Colonic mucosa (tissue), 4 donors: ENCODE data around the gene HDAC2. TPM values are rescaled to one million over a fixed set of nuclear protein-coding genes. Genes with fewer than 3 reads are reported as not detected.
"Not testable (repeated sequence)": the region's sequence is repeated elsewhere in the genome, so short reads cannot be mapped to it uniquely, and the experiment has no call there.

Experiments used
- DNase-seq: peaks from one replicate; pipeline ENCODE4 v3.0.0-alpha.2; 2020
- H3K27ac ChIP-seq: fragments of 200-600 bp; one replicate; pipeline ENCODE4 v1.8.0; 2021
- H3K27me3 ChIP-seq: fragments of 200-600 bp; one replicate; pipeline ENCODE4 v1.8.0; 2021
- H3K36me3 ChIP-seq: fragments of 200-600 bp; one replicate; pipeline ENCODE4 v1.8.0; 2021
- H3K4me1 ChIP-seq: fragments of 200-600 bp; one replicate; pipeline ENCODE4 v1.8.0; 2021; ENCODE audit warnings: mild to moderate bottlenecking
- H3K4me3 ChIP-seq: fragments of 200-600 bp; one replicate; pipeline ENCODE4 v1.8.0; 2021
- H3K9ac ChIP-seq, 2 donors: one replicate each; pipeline ENCODE4 v1.7.0; 2013; ENCODE audit warnings: control low read depth in 2 of 2, low read depth in 2 of 2, low read length in 2 of 2
- H3K9me3 ChIP-seq: fragments of 200-600 bp; one replicate; pipeline ENCODE4 v1.8.0; 2021
- intact Hi-C: fragments of 100-400 bp; cut with DNase I; formaldehyde crosslinking; loops from one replicate; pipeline ENCODE4 v1.14.1; 2022
- total RNA-seq, 2 donors: library from RNA; stranded (reverse); fragmentation: NEBNext Ultra II Directional in 1 of 2; extraction: Animal tissue kit (Norgen Biotek cat#: 25700) in 1 of 2; gene quantifications; one replicate each; pipeline ENCODE4 v1.2.1, GENCODE V29; 2021
- TF ChIP-seq, protein P1 (sequence below): fragments of 200-600 bp; IDR thresholded peaks from one replicate; pipeline ENCODE4 v1.8.0; 2022; ENCODE audit warnings: antibody characterized with exemption, mild to moderate bottlenecking
- donor health status: healthy.
- donor health status: DM: no; HTN: no; CAD: no.
- donor health status: DM: no; HTN: no; CAD: no.

The HDAC2 gene
- total RNA-seq, 2 donors from 2014 or later, result 79.8 to 95.0 TPM

GRCh38 chr6:113924312-113924723 is 46.6 kb downstream of the HDAC2 start:
- Histone ChIP-seq H3K4me1 (no peaks in the 10 kb centered on the region), H3K9ac (no peak overlapping the region), H3K36me3 (no peaks in the 10 kb centered on the region), H3K4me3 (no peak overlapping the region), H3K9me3 (no peaks in the 10 kb centered on the region), H3K27ac (no peak overlapping the region), H3K27me3 (no peaks in the 10 kb centered on the region)
- DNase-seq, result no peak
- intact Hi-C loops, result no loop called here
- TF ChIP-seq, protein P1, sequence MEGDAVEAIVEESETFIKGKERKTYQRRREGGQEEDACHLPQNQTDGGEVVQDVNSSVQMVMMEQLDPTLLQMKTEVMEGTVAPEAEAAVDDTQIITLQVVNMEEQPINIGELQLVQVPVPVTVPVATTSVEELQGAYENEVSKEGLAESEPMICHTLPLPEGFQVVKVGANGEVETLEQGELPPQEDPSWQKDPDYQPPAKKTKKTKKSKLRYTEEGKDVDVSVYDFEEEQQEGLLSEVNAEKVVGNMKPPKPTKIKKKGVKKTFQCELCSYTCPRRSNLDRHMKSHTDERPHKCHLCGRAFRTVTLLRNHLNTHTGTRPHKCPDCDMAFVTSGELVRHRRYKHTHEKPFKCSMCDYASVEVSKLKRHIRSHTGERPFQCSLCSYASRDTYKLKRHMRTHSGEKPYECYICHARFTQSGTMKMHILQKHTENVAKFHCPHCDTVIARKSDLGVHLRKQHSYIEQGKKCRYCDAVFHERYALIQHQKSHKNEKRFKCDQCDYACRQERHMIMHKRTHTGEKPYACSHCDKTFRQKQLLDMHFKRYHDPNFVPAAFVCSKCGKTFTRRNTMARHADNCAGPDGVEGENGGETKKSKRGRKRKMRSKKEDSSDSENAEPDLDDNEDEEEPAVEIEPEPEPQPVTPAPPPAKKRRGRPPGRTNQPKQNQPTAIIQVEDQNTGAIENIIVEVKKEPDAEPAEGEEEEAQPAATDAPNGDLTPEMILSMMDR, result no peak

DNA sequence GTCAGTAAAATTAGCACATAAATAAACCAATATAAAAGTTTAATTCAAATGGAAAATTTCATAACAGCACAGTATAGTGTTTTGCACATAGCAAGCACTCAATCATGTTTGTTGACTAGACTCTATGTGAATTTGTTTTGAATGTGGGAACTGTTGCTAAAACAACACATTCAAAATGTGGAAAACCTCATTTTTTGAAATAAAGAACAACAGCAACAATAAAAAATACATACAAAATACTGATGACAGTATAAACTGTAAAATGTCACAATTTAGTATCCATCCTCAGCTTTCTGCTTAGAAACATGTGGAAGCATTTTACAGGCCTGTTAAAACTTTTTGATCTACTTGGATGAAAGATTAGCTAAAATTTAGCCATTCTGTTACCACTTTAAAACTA is 47.4 kb downstream of the HDAC2 start:
- DNase-seq, result no peak
- Histone ChIP-seq H3K27me3 (no peaks in the 10 kb centered on the region), H3K4me1 (no peaks in the 10 kb centered on the region), H3K36me3 (no peaks in the 10 kb centered on the region), H3K9ac (no peak overlapping the region), H3K9me3 (no peaks in the 10 kb centered on the region), H3K4me3 (no peak overlapping the region), H3K27ac (no peak overlapping the region)
- TF ChIP-seq, protein P1, result no peak
- intact Hi-C loops, result no loop called here

- Histone ChIP-seq H3K27ac (no peak overlapping the region), H3K36me3 (no peaks in the 10 kb centered on the region), H3K9ac (no peak overlapping the region), H3K4me3 (no peak overlapping the region), H3K4me1 (no peaks in the 10 kb centered on the region), H3K27me3 (no peaks in the 10 kb centered on the region), H3K9me3 (no peaks in the 10 kb centered on the region)
- TF ChIP-seq, protein P1, result no peak
- DNase-seq, result no peak
- intact Hi-C loops, result no loop called here
These were observed 49.5 kb downstream of the HDAC2 start for GRCh38 chr6:113921299-113921904.

GRCh38 chr6:113920663-113921267 is 50.2 kb downstream of the HDAC2 start:
- no peaks in the 10 kb centered on the region for H3K4me1 ChIP-seq
- no peak overlapping the region for H3K27ac ChIP-seq
- no peaks in the 10 kb centered on the region for H3K27me3 ChIP-seq
- no peaks in the 10 kb centered on the region for H3K36me3 ChIP-seq
- intact Hi-C loops, result no loop called here
- TF ChIP-seq, protein P1, result no peak
- H3K9ac ChIP-seq, result no peak overlapping the region
- H3K9me3 ChIP-seq, result no peaks in the 10 kb centered on the region
- H3K4me3 ChIP-seq, result no peak overlapping the region
- DNase-seq, result no peak

DNA sequence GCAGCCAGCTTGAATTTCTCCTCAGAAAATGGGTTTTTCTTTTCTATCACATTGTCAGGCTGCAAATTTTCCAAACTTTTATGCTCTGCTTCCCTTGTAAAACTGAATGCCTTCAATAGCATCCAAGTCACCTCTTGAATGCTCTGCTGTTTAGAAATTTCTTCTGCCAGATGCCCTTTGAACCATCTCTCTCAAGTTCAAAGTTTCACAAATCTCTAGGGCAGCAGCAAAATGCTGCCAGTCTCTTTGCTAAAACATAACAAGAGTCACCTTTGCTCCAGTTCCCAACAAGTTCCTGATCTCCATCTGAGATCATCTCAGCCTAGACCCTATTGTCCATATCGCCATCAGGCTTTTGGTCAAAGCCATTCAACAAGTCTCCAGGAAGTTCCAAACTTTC is 60.7 kb downstream of the HDAC2 start:
- H3K9ac ChIP-seq, DNase-seq, H3K36me3 ChIP-seq, H3K9me3 ChIP-seq, H3K4me1 ChIP-seq, H3K27me3 ChIP-seq, H3K4me3 ChIP-seq, intact Hi-C loops, H3K27ac ChIP-seq: not testable (repeated sequence)

DNA sequence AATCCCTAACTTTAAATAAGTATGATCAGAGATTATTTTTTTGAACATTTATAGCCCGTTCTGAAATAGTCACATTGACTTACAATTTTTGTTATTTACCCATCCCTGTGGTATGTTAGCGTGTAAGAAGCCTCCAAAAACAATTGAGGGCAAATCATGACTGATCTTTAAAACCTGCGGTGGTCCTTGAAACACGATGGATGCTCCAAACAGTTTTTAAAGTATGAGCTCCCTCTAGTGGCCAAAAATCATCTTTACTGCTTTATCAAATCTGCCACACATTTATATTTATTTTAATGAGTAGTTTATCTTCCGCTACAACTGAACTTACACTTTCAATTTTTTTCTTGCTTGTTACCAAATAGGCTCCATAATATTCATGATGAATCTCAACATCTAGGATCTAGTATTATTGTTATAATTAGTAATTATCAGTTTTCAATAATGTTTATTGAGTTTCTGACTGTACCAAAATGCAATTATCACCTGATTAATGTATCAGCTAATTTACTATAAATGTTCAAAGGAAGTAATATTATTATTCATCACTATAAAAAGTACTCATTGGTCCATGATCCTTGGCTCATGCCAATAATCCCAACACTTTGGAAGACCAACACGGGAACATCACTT is 61.6 kb downstream of the HDAC2 start:
- Histone ChIP-seq H3K9ac (no peak overlapping the region), H3K27me3 (no peaks in the 10 kb centered on the region), H3K27ac (no peak overlapping the region), H3K36me3 (no peaks in the 10 kb centered on the region), H3K9me3 (no peaks in the 10 kb centered on the region), H3K4me1 (no peaks in the 10 kb centered on the region), H3K4me3 (no peak overlapping the region)
- no peak for DNase-seq
- TF ChIP-seq, protein P1, result peak; percentile 64
- intact Hi-C loops, result loop anchor here (5.0 kb wide), 1 partner anchor 1127 kb away; no protein-coding TSS in a partner anchor
